Prostate gland (tissue), 2 donors: ENCODE measurements around the gene C16orf96. TPM values are rescaled to one million over a fixed set of nuclear protein-coding genes. Genes with fewer than 3 reads are reported as not detected.

ENCODE experiments used
- DNase-seq: peaks from one replicate; pipeline ENCODE4 v3.0.0-alpha.2; 2019; ENCODE audit warnings: low spot score
- H3K27ac ChIP-seq, 2 donors: fragments of 200-600 bp; sonication (generic); 2 replicates each; pipeline ENCODE4 v1.5.1; 2017 to 2019
- H3K27me3 ChIP-seq: fragments of 200-600 bp; sonication (generic); replicated peaks from 2 replicates; pipeline ENCODE4 v1.5.1; 2019; ENCODE audit not compliant: insufficient read depth
- H3K36me3 ChIP-seq, 2 donors: fragments of 200-600 bp; sonication (generic); 1 replicate in 1 of 2; 2 replicates in 1 of 2; pipeline versions ENCODE4 v1.5.1 to v1.8.1; 2017 to 2019
- H3K4me1 ChIP-seq: fragments of 200-600 bp; sonication (generic); replicated peaks from 2 replicates; pipeline ENCODE4 v1.5.1; 2019
- H3K4me3 ChIP-seq, 2 donors: fragments of 200-600 bp; sonication (generic); 2 replicates each; pipeline ENCODE4 v1.5.1; 2017 to 2019
- H3K9me3 ChIP-seq: fragments of 200-600 bp; sonication (generic); 2 replicates; pipeline ENCODE4 v1.5.1; 2017
- POLR2A ChIP-seq: fragments of 450-650 bp; IDR thresholded peaks from one replicate; pipeline ENCODE4 v1.6.1; 2016; ENCODE audit warnings: antibody characterized with exemption, mild to moderate bottlenecking
- POLR2AphosphoS5 ChIP-seq: sonication (generic); formaldehyde crosslinking; IDR thresholded peaks from one replicate; pipeline ENCODE4 v1.6.1; 2017; ENCODE audit warnings: antibody characterized with exemption
- WGBS: methylation state at CpG from one replicate; pipeline ENCODE4 v1.1.5; 2018; 5-methylcytosine and 5-hydroxymethylcytosine counted together
- intact Hi-C: fragments of 100-400 bp; cut with DNase I; formaldehyde crosslinking; loops from one replicate; pipeline ENCODE4 v1.14.2; 2022
- total RNA-seq, 2 donors: library from RNA; depleted of rRNA; stranded (reverse); fragments of >200 nt; gene quantifications; one replicate each; pipeline ENCODE4 v1.1.0, GENCODE V29; 2016
- TF ChIP-seq, protein P1 (sequence below), 4 experiments: fragments of 200-600 bp in 2 of 4; fragments of 450-650 bp in 2 of 4; sonication (generic) in 2 of 4; IDR thresholded peaks; 1 replicate in 3 of 4; 2 replicates in 1 of 4; pipeline ENCODE4 v1.5.1; 2016 to 2019; ENCODE audit warnings: antibody characterized with exemption in 4 of 4, mild to moderate bottlenecking in 2 of 4, moderate library complexity in 2 of 4

The C16orf96 gene
- total RNA-seq, 2 donors from 2014 or later = 0.27 to 3.8 TPM

GRCh38 chr16:4618645-4619418, 62.7 kb downstream of the C16orf96 start:
- 68% methylated on average over 8 of the region's 8 CpGs for WGBS
- Histone ChIP-seq H3K4me3 (no peak overlapping the region), H3K27me3 (no peaks in the 10 kb centered on the region), H3K27ac (peak overlapping the region; percentile 23 to 100), H3K4me1 (peaks cover 11% of the 10 kb centered on the region), H3K9me3 (no peaks in the 10 kb centered on the region), H3K36me3 (no peaks in the 10 kb centered on the region)
- TF ChIP-seq, protein P1, sequence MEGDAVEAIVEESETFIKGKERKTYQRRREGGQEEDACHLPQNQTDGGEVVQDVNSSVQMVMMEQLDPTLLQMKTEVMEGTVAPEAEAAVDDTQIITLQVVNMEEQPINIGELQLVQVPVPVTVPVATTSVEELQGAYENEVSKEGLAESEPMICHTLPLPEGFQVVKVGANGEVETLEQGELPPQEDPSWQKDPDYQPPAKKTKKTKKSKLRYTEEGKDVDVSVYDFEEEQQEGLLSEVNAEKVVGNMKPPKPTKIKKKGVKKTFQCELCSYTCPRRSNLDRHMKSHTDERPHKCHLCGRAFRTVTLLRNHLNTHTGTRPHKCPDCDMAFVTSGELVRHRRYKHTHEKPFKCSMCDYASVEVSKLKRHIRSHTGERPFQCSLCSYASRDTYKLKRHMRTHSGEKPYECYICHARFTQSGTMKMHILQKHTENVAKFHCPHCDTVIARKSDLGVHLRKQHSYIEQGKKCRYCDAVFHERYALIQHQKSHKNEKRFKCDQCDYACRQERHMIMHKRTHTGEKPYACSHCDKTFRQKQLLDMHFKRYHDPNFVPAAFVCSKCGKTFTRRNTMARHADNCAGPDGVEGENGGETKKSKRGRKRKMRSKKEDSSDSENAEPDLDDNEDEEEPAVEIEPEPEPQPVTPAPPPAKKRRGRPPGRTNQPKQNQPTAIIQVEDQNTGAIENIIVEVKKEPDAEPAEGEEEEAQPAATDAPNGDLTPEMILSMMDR (IDR thresholded peaks at IDR 0.05) = no peak
- peak; percentile 35 for TF ChIP-seq POLR2AphosphoS5
- intact Hi-C loops = loop anchor here (5.0 to 10.0 kb wide), 2 partner anchors 116 to 338 kb away; partner anchors contain the start of genes ANKS3, DNAAF8 and SEC14L5
- peak; percentile 56 for DNase-seq

- intact Hi-C loops = no loop called here
- WGBS = 85% methylated on average over 7 of the region's 7 CpGs
- no peak overlapping the region for H3K27ac ChIP-seq
These were observed 67.5 kb downstream of the C16orf96 start for GRCh38 chr16:4623593-4623992.

GRCh38 chr16:4624015-4624826, 68.1 kb downstream of the C16orf96 start, which contains the start of gene MGRN1:
MGRN1 (plus strand) TSS chr16:4624826; CDS start chr16:4624961, 135 bp downstream.
- Histone ChIP-seq H3K4me3 (peak within 1 kb of the TSS; percentile 98 to 100), H3K27me3 (no peaks in the 10 kb centered on the region), H3K9me3 (no peaks in the 10 kb centered on the region), H3K4me1 (peaks cover 9% of the 10 kb centered on the region), H3K27ac (peak within 1 kb of the TSS; percentile 86 to 92), H3K36me3 (no peaks in the 10 kb centered on the region)
- 9% methylated on average over 40 of the region's 42 CpGs for WGBS
- peak; percentile 94 for DNase-seq
- TF ChIP-seq POLR2AphosphoS5 = peak; percentile 93
- TF ChIP-seq POLR2A = no peak
- TF ChIP-seq, protein P1 (IDR thresholded peaks at IDR 0.05) = peak; percentile 82 to 95 (median 88)
- intact Hi-C loops = no loop called here

More at GRCh38 chr16:4623593-4623992, 67.5 kb downstream of the C16orf96 start:
- peaks cover 9% of the 10 kb centered on the region for H3K4me1 ChIP-seq
- no peak overlapping the region for H3K4me3 ChIP-seq
- H3K27me3 ChIP-seq = no peaks in the 10 kb centered on the region
- H3K9me3 ChIP-seq = no peaks in the 10 kb centered on the region
- H3K36me3 ChIP-seq = no peaks in the 10 kb centered on the region
- TF ChIP-seq, protein P1 (IDR thresholded peaks at IDR 0.05) = no peak
- no peak for TF ChIP-seq POLR2A
- TF ChIP-seq POLR2AphosphoS5 = no peak
- DNase-seq = no peak

- Histone ChIP-seq H3K27me3 (no peaks in the 10 kb centered on the region), H3K36me3 (no peaks in the 10 kb centered on the region), H3K27ac (peak overlapping the region; percentile 86 to 92), H3K4me3 (peak overlapping the region; percentile 98 to 100), H3K4me1 (peaks cover 9% of the 10 kb centered on the region), H3K9me3 (no peaks in the 10 kb centered on the region)
- under 1% methylated on average over 29 of the region's 80 CpGs for WGBS
- TF ChIP-seq POLR2AphosphoS5 (no peak), POLR2A (peak; percentile 95)
- no peak for DNase-seq
- intact Hi-C loops = no loop called here
These were observed 68.9 kb downstream of the C16orf96 start for GRCh38 chr16:4624827-4625559.
